GM12873 (cell line): ENCODE results near the gene HOXB2.

ENCODE experiments used
- TF ChIP-seq, protein P1 (sequence below): IDR thresholded peaks from 2 replicates; pipeline ENCODE4 v1.5.1; 2012; ENCODE audit warnings: low read depth, mild to moderate bottlenecking, moderate library complexity, low read length, control low read depth; ENCODE audit not compliant: insufficient read depth; ENCODE audit errors: missing control alignments

The HOXB2 gene

GRCh38 chr17:48517478-48517877 lies 27.4 kb downstream of the HOXB2 start:
- TF ChIP-seq, protein P1, sequence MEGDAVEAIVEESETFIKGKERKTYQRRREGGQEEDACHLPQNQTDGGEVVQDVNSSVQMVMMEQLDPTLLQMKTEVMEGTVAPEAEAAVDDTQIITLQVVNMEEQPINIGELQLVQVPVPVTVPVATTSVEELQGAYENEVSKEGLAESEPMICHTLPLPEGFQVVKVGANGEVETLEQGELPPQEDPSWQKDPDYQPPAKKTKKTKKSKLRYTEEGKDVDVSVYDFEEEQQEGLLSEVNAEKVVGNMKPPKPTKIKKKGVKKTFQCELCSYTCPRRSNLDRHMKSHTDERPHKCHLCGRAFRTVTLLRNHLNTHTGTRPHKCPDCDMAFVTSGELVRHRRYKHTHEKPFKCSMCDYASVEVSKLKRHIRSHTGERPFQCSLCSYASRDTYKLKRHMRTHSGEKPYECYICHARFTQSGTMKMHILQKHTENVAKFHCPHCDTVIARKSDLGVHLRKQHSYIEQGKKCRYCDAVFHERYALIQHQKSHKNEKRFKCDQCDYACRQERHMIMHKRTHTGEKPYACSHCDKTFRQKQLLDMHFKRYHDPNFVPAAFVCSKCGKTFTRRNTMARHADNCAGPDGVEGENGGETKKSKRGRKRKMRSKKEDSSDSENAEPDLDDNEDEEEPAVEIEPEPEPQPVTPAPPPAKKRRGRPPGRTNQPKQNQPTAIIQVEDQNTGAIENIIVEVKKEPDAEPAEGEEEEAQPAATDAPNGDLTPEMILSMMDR, result no peak

- TF ChIP-seq, protein P1, result no peak
These were observed 28.7 kb downstream of the HOXB2 start for GRCh38 chr17:48515925-48516900.

DNA sequence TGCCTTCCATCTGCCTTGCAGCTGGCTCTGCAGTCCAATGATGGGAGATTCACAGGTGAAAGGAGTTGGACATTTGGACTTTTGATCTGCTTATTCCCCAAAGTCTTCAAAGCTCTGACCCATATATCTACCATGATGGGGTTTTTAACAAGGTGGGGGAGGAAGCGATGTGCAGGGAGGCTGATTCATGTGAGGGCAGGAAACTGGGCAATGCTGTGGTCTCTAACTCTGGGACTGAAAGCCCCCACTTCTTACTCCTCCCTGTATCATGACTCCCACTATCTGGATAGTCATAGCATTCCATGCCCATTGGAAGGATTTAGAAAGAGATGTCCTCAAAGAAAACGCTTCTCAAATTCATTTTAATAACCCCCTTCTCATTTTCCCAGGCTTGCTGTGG lies 30.4 kb downstream of the HOXB2 start:
- TF ChIP-seq, protein P1, result no peak

DNA sequence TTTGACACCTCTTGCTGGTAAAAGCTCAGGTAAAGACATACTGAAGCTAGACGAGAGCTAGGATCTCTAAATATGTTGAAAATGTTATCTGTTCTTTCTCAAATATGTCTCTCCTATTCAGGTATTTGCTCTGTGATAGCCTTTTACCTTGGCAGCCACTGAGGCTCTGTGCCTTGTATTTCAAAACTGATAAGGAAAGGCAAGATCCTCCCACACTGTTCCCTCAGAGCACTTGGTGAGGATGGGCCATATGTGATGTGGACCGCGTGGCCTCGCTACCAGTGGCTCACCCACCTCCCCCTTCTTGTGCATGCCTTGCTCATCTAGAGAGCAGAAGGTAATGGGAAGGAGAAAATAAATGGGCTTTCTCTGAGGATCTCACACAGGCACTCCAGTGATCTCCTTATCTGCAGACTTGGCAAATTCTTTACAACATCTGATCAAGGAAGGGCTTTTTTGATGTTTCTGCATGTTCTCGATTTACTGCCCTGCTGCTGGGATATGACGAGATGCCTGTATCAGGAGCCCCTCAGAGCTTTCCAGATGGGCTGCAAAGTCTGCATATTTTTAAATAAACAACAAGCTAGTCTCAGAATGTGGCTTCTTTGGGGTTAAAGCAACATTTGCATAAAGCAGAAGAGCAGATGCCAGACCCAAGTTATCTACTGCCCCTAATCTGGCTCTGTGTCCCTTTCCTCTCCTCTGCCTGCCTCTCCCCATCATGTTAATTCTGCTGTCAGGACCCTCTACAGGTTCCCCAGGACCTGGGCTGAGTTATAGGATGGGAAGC lies 31.0 kb downstream of the HOXB2 start:
- TF ChIP-seq, protein P1, result no peak

DNA sequence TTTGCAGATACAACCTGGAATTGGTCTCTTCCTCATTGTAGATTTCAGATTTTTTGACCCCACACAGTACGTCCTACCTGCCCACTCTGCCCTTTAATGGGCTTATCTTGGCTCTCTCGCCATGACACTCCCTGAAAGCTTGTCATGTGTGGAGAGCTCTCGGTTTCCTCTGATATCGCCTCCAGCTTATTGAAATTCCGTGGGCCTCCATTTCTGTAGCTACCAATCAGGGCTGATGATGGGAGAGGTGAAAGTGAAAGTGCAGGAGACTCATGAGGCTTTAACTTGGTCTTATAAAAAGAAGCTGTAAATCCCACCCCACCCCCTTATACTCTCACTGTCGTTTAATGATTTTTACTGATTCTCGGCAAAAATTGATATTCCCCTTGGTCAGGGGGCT lies 31.8 kb downstream of the HOXB2 start:
- TF ChIP-seq, protein P1, result no peak

DNA sequence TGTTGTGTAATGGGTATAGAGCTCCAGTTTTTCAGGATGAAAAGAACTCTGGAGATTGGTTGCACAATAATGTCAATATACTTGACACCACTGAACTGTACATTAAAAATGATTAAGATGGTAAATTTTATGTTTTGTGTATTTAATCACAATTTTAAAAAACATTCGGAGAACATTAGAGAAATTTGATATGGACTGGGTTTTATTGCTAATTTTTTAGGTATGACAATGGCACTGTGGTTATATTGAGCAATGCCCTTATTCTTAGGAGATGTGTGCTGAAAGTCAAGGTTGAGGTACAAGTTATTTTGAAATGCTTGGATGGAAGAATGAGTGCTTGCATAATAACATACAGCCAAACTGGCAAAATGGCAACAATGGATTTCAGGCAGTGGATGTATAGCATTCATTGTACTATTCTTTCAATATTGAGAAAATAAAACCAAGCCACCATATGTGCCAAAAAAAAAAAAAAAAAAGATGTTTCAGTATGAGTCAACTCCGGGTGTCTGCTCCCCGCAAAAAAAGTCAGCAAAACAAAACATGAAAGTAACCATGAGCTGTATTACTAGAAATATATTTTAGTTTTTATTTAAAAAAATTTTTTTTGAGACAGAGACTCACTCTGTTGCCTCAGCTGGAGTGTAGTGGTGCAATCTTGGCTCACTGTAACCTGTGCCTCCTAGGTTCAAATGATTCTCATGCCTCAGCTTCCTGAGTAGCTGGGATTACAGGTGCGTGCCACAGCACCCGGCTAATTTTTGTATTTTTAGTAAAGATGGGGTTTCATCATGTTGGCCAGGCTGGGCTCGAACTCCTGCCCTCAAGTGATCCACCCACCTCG lies 33.9 kb downstream of the HOXB2 start:
- TF ChIP-seq, protein P1, result no peak
